NCI-H446 treated with DMSO at 0.1 percent for 48 hours (cell line): ENCODE data around the gene SH3PXD2A.
"Not testable (repeated sequence)": the region's sequence is repeated elsewhere in the genome, so short reads cannot be mapped to it uniquely, and the experiment has no call there.

Experiments used
- DNase-seq: peaks from one replicate; lab custom pipeline; 2025; lab: John Stamatoyannopoulos, UW

SH3PXD2A gene

DNA sequence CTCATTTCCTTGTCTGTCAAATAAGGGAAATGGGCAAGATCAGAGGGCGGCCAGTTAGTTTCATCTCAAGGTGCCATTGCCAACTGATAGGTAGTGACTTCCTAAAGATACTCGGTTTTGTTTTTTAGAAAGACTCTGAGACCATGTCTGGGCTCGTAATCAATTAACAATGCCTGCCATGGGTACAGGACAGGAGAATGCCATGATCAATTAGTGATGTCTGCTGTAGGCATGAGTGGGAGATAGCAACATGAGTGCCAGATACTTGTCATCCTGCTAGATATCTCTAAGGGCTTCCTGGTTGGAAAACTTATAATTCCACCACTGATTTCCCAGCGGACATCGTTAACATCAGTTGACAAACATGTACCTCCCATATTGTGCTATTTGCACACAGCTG, 64.8 kb downstream of the SH3PXD2A start:
- no peak for DNase-seq

DNA sequence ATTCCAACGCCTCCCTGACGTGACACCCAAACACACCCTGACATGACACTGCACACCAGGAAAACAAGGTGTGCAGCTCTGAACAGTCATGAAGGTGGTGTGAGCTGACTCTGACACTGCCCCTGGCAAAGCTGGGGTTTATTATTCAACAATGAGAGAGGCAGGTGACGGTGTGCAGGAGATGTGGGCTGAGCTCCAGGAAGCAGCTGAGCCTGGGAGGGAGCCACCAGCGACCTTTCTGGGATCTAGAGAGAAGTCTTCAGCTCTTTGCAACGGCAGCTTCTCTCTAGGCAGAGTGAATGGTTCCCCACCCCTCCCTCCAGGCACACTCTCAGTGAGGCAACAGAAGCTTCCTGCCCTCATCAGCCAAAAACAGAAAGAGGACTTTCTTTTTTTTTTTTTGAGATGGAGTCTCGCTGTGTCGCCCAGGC, 65.6 kb downstream of the SH3PXD2A start:
- DNase-seq = no peak

DNA sequence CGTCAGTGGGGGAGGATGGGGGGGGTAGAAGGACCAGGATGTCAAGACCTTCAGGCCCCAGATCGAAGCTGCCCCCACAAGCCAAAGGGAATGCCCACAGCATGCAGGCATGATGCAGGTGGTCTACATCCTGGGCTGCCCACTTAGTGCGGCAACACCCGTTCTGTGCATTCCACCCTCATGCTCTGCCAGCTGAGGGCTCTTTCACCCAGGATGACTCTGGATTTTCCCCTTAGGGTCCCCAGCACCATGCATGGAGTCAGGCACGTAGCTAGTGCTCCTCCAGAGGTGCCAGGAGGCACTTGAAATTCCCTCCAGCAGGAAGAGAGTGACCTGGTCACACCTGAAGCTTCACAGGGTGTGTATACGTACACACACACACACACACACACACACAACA, 66.2 kb downstream of the SH3PXD2A start:
- no peak for DNase-seq

DNA sequence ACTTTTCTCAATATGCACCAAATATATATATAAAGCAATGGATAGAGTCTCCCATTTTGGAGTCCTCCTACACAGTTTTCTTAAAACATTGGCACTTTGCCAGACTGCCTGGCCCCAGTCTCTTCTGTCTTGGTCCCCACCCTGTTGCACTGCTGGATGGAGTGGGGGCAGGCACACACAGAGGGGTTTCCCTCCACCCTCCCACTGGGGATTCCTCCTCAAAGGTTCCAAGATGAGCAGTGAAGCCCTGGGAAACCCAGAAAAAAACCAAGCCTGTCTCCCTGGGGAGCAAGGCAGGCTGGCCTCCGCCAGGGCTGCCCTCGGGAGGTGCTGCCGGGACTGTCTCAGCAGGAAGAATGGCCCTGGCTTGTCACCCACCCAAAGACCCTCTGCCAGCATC, 68.0 kb downstream of the SH3PXD2A start:
- DNase-seq = no peak

DNA sequence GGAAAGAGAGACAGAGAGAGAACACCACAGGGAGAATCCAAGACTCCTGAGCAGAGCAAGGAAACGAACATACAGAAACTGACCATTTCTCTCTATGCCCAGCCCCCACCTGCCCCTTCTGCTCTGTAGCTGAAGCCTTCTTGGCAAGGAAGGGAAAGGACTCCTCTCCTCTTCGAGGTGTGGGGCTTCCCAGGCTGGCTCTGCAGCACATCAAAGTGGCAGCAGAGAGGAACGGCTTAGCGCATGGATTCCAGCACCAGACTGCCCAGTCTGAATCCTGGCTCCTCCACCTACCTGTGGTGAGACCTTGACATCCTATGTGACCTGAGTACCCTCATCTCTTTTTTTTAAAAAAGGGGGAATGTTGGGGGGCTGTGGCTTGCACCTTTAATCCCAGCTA, 69.4 kb downstream of the SH3PXD2A start:
- no peak for DNase-seq

DNA sequence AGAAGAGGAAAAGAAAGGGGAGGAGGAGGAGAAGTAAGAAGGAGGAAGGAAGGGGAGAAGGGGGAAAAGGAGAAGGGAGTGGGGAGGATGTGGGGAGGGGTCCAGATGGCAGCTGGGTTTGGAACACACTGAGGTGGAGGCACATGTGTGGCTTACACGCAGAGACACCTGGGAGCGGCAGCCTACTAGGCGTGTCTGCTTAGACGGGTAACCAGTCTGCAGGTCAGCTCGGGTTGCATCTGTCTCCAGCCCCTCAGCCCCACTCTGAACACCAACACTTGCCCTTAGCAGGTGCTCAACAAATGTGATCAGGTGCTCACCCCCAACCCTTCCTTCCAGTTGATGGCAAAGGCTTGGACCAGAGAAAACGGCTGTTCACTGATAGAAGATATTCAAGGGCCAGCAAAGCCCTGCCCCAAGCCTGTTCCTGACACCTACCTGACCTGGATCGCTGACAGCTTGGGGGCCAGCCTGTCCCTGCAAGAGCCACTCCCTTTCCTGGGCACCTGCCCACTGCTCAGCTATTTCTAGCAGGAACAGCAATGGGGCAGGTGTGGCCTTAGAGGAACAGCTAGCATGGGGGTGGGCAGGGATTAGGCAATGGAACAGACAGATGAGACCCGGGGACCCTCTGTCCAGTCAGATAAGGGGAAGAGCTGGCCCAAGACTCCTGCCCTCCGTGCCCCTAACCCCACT, 70.5 kb downstream of the SH3PXD2A start:
- no peak for DNase-seq

DNA sequence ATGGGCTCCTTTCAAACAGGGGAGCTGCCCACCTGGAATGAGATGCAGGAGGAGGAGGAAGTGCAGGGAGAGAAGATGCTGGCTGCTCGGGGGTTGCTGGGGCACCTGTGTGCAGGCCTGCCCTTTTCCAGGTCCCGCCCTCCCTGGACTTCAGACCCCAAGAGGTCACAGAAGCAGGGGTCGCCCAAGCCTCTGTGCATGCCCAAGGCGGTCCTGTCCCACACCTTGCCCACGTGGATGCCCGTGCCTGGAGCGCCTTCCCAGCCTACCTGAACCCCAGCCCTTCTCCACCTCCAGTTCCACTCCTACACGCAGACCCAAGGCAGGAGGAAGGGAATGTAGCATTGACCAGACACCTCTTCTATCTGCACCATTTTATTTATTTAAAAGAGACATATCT, 71.3 kb downstream of the SH3PXD2A start:
- no peak for DNase-seq

DNA sequence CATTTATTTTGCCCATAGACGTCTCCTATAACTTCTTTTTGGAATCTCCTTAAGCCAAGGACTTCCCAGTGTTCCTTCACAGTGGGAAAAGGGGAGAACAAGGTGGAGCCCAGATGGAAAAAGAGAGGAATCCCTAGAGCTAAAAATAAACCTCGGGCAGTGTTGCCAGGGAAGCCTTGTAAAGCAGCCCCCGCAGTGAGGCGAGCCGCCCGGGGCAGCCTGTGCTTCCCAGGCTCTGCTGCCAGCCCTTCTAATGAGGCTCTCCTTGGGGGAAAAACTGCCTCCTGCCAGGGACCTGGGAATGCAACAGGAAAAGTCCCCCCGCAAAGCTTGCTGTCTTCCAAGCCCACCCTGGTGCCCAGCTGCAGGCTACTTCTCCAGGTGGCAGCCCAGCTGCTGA, 71.7 kb downstream of the SH3PXD2A start:
- DNase-seq = no peak

DNA sequence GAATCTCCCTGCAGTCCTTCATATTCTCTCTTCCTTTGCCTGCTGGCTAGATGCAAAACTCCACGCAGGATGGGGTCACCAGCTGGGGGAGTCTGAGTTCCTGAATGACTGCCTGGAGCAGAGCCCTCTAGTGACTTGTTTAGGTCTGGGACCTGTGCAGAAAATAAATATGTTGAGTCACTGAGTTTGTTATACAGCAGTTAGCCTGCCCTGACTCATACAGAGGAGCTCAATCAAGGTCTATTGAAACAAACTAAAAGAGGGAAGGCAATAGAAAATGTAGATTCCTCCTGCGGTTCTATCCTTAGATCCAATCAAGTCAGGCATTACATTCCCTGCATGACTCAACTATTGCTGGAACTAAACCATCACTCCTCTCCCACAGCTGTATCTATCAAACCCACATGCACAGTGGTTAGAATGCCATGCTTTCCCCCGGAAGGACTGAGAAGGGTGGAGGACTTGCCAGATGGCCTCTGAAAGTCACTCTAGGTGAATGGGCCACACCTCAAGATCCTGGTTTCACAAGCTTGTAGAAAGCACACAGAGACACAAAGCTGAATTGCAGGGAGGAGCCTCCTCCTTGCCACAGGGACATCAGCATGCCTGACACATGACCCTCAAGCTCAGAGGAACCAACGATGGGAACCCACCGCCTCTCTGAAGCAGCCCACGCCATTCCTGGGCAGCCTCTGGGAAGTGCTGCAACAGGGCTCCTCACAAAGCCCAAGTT, 73.9 kb downstream of the SH3PXD2A start:
- DNase-seq = no peak

DNA sequence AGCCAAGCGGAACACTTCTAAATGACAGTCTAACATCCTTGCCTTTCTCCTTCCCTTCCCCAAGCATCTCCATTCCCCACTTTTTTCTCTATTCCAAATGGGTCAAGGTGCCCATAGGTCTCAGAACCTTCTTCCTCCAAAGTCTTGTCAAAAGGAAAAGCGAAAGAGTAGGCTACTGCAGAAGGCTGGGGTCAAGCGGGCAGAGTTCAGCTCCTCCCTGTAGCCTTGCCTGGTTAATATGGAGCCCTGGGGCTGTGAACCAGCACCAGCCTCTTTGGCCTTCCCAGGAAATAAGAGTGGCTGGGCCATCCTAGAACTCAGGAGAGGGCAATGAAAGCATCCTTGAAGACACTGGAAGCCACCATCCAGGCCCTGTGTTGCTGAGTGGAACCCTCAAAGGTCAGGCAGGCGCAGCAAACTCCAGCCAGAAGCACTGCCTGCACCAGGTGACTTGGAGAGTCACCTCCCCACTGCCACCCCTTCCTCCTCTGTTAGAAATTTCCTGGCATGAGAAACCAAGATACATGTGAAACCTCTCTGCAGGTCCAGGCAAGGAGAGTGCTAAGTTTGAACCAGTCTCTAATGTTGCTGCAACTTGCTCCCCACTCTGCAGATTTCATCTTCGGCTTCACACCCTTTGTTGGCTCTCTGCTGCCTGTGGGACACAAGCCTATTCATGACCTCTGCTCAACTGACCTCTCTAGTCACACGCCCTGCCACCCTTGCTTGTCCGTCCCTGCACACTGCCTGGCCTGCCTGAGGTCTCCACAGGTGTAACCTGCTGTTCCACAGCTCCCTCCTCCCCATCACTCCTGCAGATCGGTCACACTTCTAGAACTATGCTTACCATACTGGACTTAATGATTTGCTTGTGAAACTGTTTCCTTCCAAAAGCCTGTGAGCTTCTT, 74.9 kb downstream of the SH3PXD2A start:
- no peak for DNase-seq

DNA sequence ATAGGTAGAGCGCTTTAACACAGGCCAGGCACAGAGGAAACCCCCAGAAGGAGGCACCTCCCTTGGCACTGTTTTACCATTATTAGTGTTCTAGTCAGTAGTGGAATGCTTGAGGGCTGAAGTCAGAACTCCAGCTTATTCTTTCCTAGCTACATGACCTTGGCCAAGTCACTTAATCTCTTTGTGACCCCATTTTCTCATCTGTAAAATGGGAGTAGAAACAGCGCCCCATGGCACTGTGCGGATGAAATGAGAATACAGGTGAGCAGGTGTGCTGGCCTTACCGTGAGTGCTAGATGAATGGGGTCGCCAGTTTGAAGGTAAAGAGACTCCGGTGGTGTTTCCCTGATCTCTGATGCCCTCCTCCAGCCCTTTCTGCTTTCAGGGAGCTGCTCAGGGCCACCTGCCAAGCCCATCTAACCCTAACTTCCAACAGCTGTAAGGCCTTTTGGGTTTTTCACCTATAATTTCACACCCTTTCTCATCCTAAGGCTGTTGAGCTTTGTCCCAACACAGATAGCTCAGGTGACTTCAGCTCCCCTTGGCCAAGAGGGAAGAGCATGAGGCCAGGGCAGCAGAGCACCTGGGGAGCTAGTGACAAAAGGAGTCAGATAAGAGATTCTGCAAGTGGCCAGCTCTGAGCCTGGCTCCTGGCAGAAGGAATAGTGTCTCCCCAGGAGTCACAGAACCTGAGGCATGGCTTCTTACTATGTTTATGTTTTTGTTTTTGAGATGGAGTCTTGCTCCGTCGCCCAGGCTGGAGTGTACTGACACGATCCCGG, 76.8 kb downstream of the SH3PXD2A start:
- no peak for DNase-seq

DNA sequence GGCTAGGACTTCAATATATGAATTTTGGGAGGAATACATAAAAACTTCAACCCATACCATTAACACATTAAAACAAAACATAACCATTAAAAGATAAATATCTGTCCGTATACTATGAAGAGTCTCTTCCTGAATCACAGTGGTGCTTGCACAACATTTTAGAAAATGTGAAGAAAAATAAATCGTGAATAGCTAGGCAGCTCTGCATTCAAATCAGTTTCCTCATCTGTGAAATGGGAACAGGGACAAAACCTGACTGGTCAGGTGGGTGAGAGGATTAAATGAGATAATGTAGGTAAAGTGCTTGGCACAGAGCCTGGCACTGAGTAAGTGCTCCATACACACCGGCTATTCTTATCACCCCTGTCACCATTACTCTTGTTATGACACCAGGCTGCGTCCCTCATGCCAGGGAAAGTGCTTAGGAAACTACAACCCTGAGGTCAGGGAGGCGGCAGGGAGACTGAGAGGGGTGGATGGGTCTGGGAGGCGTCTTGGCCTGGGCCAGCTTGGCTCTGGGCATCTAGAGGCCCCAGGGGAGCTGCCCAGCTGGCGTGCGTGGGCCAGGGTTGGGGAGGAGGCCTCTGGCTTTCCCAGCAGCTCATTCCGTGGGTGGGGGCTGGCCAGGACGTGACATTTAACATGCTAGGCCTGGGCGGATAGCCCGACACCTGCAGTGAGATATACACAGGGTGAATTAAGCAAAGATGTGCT, 78.3 kb downstream of the SH3PXD2A start:
- DNase-seq = no peak

DNA sequence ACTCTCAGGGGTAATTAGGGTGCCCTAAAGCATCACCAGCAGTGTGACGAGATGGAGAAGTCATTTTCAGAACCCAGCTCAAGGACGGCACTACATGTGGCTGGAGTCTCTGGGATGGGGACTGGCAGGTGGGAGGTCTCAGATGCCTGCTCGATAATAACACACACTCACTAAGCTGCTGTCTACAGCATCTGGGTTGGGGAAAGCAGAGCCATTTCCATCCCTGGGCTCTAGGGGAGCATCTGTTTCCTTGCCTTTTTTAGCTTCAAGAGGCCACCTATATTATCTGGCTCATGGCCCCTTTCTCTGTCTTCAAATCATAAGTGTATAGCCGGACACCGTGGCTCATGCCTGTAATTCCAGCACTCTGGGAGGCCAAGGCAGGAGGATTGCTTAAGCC, 79.6 kb downstream of the SH3PXD2A start:
- no peak for DNase-seq

DNA sequence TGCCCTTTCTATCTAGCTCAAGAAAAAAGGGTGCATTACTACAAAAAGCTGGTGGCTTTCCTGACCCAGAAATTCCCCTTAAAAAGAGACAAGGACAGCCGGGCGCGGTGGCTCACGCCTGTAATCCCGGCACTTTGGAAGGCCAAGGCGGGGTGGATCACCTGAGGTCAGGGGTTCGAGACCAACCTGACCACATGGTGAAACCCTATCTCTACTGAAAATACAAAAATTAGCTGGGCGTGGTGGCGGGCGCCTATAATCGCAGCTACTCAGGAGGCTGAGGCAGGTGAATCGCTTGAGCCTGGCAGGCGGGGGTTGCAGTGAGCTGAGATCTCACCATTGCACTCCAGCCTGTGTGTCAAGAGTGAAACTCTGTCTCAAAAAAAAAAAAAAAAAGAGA, 82.5 kb downstream of the SH3PXD2A start:
- not testable (repeated sequence) for DNase-seq

DNA sequence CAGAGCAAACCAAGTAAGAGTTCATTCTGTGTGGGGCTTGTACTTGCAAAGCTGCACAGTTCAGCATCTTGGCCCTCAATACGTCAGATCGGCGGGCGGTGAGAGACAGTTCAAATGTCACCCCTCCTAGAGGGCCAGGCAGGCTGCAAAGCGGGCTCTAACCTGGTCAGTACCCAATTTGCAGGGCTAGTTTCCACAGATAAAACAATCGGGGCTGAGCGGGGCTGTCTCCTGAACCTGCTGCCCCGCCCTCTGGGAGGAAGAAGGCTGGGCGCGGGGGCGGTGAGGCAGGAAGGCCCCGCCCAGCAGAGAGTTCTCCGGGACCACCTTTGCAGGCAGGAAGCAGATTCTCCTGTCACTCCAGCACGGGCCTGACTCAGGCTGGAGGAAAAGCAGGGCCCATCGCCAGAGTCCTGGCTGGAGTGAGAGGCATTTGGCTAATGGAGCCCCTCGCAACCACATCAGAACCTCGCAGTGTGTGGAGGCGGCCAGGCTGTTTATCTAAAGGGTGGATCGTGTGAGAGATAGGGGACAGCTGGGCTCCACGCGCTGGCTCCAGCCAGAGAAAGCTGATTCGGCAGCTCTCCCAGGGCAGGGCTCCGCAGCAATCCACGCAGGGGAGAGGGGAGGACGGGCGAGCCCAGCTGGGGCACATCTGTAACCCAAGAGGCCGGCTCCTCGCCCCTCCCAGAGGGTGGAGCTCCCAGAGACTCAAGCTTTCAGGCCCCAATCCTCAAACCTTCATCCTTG, 83.1 kb downstream of the SH3PXD2A start:
- no peak for DNase-seq

DNA sequence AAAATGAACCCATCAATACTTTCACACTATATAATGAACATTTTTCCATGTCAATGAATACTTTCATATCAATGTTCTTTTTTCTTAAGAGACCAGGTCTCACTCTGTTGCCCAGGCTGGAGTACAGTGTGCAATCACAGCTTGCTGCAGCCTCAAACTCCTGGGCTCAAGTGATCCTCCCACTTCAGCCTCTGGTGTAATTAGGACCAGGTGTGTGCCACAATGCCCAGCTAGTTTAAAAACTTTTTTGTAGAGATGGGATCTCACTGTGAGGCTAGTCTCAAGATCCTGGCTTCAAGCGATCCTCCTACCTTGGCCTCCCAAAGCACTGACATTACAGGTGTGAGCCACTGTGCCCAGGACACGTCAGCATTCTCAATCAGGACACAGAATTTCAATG, 85.2 kb downstream of the SH3PXD2A start:
- no peak for DNase-seq

DNA sequence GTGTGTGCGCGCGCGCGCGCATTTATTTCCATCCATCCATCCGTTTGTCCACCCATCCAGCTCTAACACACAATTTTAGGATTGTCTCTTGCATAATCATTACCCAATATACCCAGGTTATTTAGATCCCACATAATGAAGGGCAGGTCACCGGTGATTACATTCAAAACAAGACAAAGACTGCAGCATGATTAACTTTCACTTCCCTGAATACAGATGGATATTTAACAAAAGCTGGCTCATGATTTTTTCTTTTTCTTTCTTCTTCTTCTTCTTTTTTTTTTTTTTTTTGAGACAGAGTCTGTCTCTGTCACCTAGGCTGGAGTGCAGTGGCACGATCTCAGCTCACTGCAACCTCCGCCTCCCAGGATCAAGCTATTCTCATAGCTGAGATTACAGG, 86.2 kb downstream of the SH3PXD2A start:
- DNase-seq = no peak

DNA sequence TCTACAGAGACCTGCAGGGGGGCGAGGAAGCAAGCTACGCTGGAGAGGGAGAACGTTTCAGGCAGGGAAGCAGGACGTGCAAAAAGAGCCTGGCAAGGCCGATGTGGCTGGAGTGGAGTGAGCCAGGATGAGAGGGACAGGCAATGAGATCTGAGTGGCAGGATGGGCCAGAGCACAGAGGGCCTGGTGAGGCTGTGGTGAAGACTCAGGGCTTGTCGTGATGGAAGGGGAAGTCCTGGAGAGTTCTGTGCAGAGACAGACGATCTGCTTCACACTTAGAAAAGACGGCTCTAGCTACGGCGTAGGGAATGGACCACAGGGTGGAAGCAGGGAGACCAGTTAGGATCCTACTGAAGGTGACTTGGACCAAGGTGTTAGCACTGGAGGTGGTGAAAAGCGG, 87.0 kb downstream of the SH3PXD2A start:
- no peak for DNase-seq

DNA sequence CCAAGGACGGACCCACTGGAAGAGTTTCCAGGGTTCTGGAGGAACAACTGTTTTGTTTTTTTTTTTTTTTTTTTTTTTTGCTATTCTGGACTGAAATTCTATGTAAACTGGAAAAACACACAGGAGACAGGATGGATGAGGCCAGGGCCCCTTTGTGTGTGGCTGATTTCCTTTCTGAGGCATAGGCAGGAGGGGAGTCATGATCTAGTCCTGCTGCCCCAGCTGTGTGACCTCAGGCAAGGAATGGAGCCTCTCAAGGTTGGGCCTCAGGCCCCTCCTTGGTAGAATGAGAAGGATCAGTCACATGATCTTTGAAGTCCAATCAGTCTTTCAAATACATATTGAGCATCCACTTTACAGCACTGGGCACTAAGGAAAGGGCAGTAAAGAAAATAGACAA, 87.6 kb downstream of the SH3PXD2A start:
- DNase-seq = no peak

DNA sequence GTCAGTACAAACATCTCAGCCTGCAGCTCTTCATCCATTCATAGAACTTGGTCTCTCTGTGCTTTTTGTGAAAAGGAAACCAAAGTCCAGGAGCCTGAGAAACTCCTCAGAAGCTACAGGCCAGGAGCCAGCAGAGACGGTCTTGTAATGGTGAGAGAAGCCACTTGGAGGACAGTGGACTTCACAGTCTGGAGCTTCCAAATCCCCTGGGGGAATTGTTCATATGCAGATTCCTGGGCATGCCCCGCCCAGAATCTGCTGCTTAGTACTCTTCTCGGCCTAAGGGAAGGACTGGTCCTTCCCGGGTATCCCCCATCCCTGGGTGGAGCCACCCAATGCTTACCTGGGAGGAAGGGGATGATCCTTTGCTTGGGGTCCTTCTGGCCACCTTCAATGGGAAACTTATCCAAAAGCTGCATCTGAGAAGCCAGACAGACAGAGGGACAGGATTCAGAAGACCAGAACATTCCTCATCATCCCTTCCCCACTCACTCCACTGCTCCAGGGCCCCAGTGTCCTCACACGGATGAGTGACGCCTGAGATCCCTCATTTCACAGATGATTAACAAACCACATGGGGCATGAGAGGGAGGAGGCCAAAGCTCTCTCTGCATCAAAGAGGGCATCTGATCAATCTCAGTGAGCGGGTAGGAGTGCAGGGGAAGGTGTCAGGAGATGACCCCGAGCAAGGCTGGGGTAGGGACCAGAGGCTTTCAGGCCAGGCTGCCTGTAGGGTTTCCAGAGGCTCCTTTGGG, 88.4 kb downstream of the SH3PXD2A start:
- DNase-seq = no peak
